MCF 10A (cell line): Measurements from ENCODE around the gene HEPN1. TPM values are rescaled to one million over a fixed set of nuclear protein-coding genes. Genes with fewer than 3 reads are reported as not detected.

Source experiments
- BruUV-seq: library from RNA; stranded (reverse); fragments of 400-500 nt; replicated peaks from 2 replicates; lab custom pipeline; 2021; lab: Mats Ljungman, UMichigan
- CTCF ChIA-PET: fragments of 300-600 bp; sonication (Branson Sonifier 250); formaldehyde crosslinking; extraction: SDS; loops from one replicate; lab custom pipeline; 2021; ENCODE audit warnings: antibody characterized with exemption, inconsistent platforms; lab: Yijun Ruan, JAX
- POLR2A ChIA-PET: fragments of 300-600, 350-650 bp; sonication (Branson Sonifier 250); formaldehyde crosslinking; extraction: SDS; loops from one replicate; lab custom pipeline; 2020; ENCODE audit warnings: antibody characterized with exemption, inconsistent platforms; lab: Yijun Ruan, JAX
- DNase-seq: peaks from one replicate; pipeline ENCODE4 v3.0.0-alpha.2; 2018; ENCODE audit not compliant: unreplicated experiment
- H3K27ac Mint-ChIP-seq: one replicate; pipeline ENCODE4 v1.8.0; 2022; ENCODE audit warnings: mild to moderate bottlenecking, low read depth, mixed read lengths; ENCODE audit not compliant: unreplicated experiment
- H3K27me3 Mint-ChIP-seq: one replicate; pipeline ENCODE4 v1.8.0; 2022; ENCODE audit warnings: mixed read lengths; ENCODE audit not compliant: insufficient read depth, unreplicated experiment
- H3K36me3 Mint-ChIP-seq: one replicate; pipeline ENCODE4 v1.8.0; 2022; ENCODE audit warnings: mild to moderate bottlenecking, moderate library complexity, mixed read lengths; ENCODE audit not compliant: insufficient read depth, unreplicated experiment
- H3K4me1 Mint-ChIP-seq: one replicate; pipeline ENCODE4 v1.8.0; 2022; ENCODE audit warnings: mixed read lengths; ENCODE audit not compliant: insufficient read depth, unreplicated experiment
- H3K4me3 Mint-ChIP-seq: one replicate; pipeline ENCODE4 v1.8.0; 2022; ENCODE audit warnings: mild to moderate bottlenecking, moderate library complexity, mixed read lengths; ENCODE audit not compliant: unreplicated experiment
- H3K9me3 Mint-ChIP-seq: one replicate; pipeline ENCODE4 v1.8.0; 2022; ENCODE audit warnings: mixed read lengths; ENCODE audit not compliant: unreplicated experiment
- CTCF ChIP-seq: fragments of 200-600 bp; IDR thresholded peaks from one replicate; pipeline ENCODE4 v1.8.0; 2022; ENCODE audit warnings: antibody characterized with exemption, mild to moderate bottlenecking; ENCODE audit not compliant: unreplicated experiment
- intact Hi-C: fragments of 100-400 bp; cut with micrococcal nuclease; formaldehyde crosslinking; loops from 2 replicates; pipeline ENCODE4 v1.14.1; 2022
- total RNA-seq: library from RNA; stranded (reverse); gene quantifications from 2 replicates; pipeline ENCODE4 v1.2.3, GENCODE V29; 2022

HEPN1 gene
- total RNA-seq, 1 experiment from 2014 or later, result not detected

- no peak for DNase-seq
- no peaks in the 10 kb centered on the region for H3K36me3 Mint-ChIP-seq
- peak overlapping the region; percentile 95 for H3K27ac Mint-ChIP-seq
- BruUV-seq, result no TSS peak
- TF ChIP-seq CTCF, result no peak
- peaks cover 23% of the 10 kb centered on the region for H3K4me1 Mint-ChIP-seq
- no peaks in the 10 kb centered on the region for H3K9me3 Mint-ChIP-seq
- peaks cover 12% of the 10 kb centered on the region for H3K27me3 Mint-ChIP-seq
- H3K4me3 Mint-ChIP-seq, result peak overlapping the region; percentile 96
- POLR2A ChIA-PET, result interaction anchor here (1.6 to 2.1 kb wide), 3 partner anchors 15 to 76 kb away, joined by 6 to 11 read pairs (median 6); partner anchors contain the start of genes CCDC15 and ROBO4
- intact Hi-C loops, result no loop called here
- CTCF ChIA-PET, result interaction anchor here (0.7 to 1.3 kb wide), 4 partner anchors 11 to 83 kb away, joined by 3 to 7 read pairs (median 3); no protein-coding TSS in a partner anchor
Measured at GRCh38 chr11:124877631-124877909, 41.5 kb upstream of the HEPN1 start.

GRCh38 chr11:124877910-124878758 is 40.9 kb upstream of the HEPN1 start:
- no peak for DNase-seq
- peaks cover 23% of the 10 kb centered on the region for H3K4me1 Mint-ChIP-seq
- POLR2A ChIA-PET, result interaction anchor here (1.6 to 2.1 kb wide), 2 partner anchors 14 to 76 kb away, joined by 6 read pairs; partner anchors contain the start of gene CCDC15
- peak overlapping the region; percentile 95 for H3K27ac Mint-ChIP-seq
- TF ChIP-seq CTCF, result no peak
- H3K27me3 Mint-ChIP-seq, result peaks cover 7% of the 10 kb centered on the region
- CTCF ChIA-PET, result interaction anchor here (0.6 to 1.3 kb wide), 6 partner anchors 12 to 595 kb away, joined by 3 to 7 read pairs (median 3); no protein-coding TSS in a partner anchor
- BruUV-seq, result no TSS peak
- H3K36me3 Mint-ChIP-seq, result no peaks in the 10 kb centered on the region
- H3K4me3 Mint-ChIP-seq, result peak overlapping the region; percentile 96
- intact Hi-C loops, result no loop called here
- no peaks in the 10 kb centered on the region for H3K9me3 Mint-ChIP-seq

GRCh38 chr11:124878759-124879492 is 40.1 kb upstream of the HEPN1 start:
- Mint-ChIP-seq H3K9me3 (no peaks in the 10 kb centered on the region), H3K4me1 (peaks cover 23% of the 10 kb centered on the region), H3K4me3 (no peak overlapping the region), H3K27me3 (no peaks in the 10 kb centered on the region), H3K27ac (no peak overlapping the region), H3K36me3 (no peaks in the 10 kb centered on the region)
- intact Hi-C loops, result no loop called here
- BruUV-seq, result no TSS peak
- DNase-seq, result no peak
- POLR2A ChIA-PET, result interaction anchor here (1.6 kb wide), 1 partner anchor 75 kb away, joined by 6 read pairs; the partner anchor contains the start of gene CCDC15
- CTCF ChIA-PET, result interaction anchor here (0.6 to 1.3 kb wide), 5 partner anchors 12 to 596 kb away, joined by 3 to 7 read pairs (median 3); no protein-coding TSS in a partner anchor
- no peak for TF ChIP-seq CTCF
